ENCODE data around the gene RAB1B. TPM values are rescaled to one million over a fixed set of nuclear protein-coding genes. Genes with fewer than 3 reads are reported as not detected.
A peak's percentile ranks its signal among the peaks of the same experiment; 100 is the strongest.

RAB1B gene
- total RNA-seq, 1 experiment from 2014 or later = 148 TPM

DNA sequence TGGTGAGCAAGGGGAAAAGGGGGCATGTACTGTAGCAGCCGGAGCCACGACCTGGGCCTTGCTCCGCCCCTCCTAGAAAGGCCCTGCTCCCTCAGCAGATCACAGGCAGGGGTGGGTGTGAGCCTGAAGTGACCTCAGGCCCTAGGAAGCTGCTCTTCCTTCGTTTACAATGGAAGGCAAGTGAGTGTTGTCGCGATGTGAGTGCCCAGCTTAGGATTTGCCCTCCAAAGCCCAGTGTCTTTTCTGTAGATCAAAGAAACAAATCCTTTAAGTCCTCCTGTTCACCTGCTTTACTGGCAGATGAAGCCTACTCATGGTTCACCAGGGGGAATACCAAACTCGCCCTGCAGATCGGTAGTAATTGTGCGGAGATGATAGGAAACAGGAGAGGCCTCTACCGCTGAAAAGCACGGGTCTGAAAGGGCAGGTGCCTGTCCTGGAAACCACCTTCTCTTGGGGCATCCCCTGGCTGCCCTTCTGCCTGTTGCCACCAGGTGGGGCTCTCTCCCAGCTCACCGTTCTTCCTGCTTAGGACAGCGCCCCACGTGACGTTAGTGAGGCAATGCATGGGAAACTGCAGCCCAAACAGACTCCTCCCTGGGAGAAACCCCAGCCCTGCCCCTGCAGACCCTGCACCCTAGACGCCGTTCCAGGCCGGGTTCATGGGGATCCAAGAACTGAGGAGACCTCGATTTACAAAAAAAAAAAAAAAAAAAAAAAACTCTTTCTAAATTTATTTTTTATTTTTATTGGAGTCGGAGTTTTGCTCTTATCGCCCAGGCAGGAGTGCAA is 45.9 kb upstream of the RAB1B start:
- intact Hi-C loops (cut with micrococcal nuclease) = loop anchor here (2.0 kb wide), 2 partner anchors 36 to 114 kb away; partner anchors contain the start of gene RIN1
- peaks cover 3 to 4% of the 10 kb centered on the region in 2 experiments; a peak in 1 of 4 replicates for H3K36me3 ChIP-seq (ENCODE audit: control insufficient read depth in 1 of 2, insufficient read depth in 2 of 2, low read length in 2 of 2)
- DNase-seq (ENCODE audit: low read depth, low spot score) = peak; percentile 88
- H3K79me2 ChIP-seq (ENCODE audit: insufficient read depth, low read length) = no peaks in the 10 kb centered on the region
- no peaks in the 10 kb centered on the region for H3K27me3 ChIP-seq (ENCODE audit: insufficient read depth, low read length)
- ChIA-PET CTCF (interaction anchor here (0.9 to 1.7 kb wide), 19 partner anchors 9 to 330 kb away, joined by 3 to 8 read pairs (median 4); partner anchors contain the start of genes RAB1B and YIF1A), POLR2A (interaction anchor here (0.7 kb wide), 1 partner anchor 257 kb away, joined by 5 read pairs; no protein-coding TSS in a partner anchor), RAD21 (ENCODE audit: low non-redundant PET in 1 of 2, low total read pairs in 2 of 2, uncharacterized antibody in 2 of 2, unreplicated experiment in 2 of 2) (no interaction called here)
- no peaks in the 10 kb centered on the region for H3K9me3 ChIP-seq (ENCODE audit: control insufficient read depth in 1 of 2, insufficient read depth in 1 of 2, low read depth in 1 of 2, low read length in 2 of 2)
- H3K4me1 ChIP-seq (ENCODE audit: control insufficient read depth in 1 of 2, insufficient read depth in 2 of 2, low read length in 2 of 2) = peaks cover 0 to 8% of the 10 kb centered on the region in 2 experiments; a peak in 1 of 4 replicates
- H3K9ac ChIP-seq (ENCODE audit: low read length) = 0 out of 2 replicates have a peak overlapping the region, but pooled peaks have one; percentile 3
- H2AFZ ChIP-seq (ENCODE audit: low read depth, low read length, poor library complexity, severe bottlenecking) = no peak overlapping the region
- peak; percentile 95 for TF ChIP-seq RAD21 (IDR thresholded peaks at IDR 0.05; ENCODE audit: low read depth)
- no peak for TF ChIP-seq ZNF274 (IDR thresholded peaks at IDR 0.05; ENCODE audit: low read depth, low read length)
- TF ChIP-seq EZH2 (IDR thresholded peaks at IDR 0.05) = no peak
- TF ChIP-seq, protein P1, sequence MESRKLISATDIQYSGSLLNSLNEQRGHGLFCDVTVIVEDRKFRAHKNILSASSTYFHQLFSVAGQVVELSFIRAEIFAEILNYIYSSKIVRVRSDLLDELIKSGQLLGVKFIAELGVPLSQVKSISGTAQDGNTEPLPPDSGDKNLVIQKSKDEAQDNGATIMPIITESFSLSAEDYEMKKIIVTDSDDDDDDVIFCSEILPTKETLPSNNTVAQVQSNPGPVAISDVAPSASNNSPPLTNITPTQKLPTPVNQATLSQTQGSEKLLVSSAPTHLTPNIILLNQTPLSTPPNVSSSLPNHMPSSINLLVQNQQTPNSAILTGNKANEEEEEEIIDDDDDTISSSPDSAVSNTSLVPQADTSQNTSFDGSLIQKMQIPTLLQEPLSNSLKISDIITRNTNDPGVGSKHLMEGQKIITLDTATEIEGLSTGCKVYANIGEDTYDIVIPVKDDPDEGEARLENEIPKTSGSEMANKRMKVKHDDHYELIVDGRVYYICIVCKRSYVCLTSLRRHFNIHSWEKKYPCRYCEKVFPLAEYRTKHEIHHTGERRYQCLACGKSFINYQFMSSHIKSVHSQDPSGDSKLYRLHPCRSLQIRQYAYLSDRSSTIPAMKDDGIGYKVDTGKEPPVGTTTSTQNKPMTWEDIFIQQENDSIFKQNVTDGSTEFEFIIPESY (IDR thresholded peaks at IDR 0.05; ENCODE audit: extremely low read depth, insufficient replicate concordance, low read length) = no peak
- TF ChIP-seq CTCF (IDR thresholded peaks at IDR 0.05 in 2 of 3, conservative IDR thresholded peaks at IDR 0.05 in 1 of 3; ENCODE audit: borderline replicate concordance in 1 of 3, insufficient read depth in 1 of 3, low read depth in 2 of 3, low read length in 2 of 3) = peak; percentile 99 to 100 (median 100)
- TF ChIP-seq ZFX (IDR thresholded peaks at IDR 0.05) = no peak
- no peak for TF ChIP-seq ATF3 (IDR thresholded peaks at IDR 0.05)
- TF ChIP-seq, protein P2, sequence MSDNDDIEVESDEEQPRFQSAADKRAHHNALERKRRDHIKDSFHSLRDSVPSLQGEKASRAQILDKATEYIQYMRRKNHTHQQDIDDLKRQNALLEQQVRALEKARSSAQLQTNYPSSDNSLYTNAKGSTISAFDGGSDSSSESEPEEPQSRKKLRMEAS (IDR thresholded peaks at IDR 0.05) = peak; percentile 50; the same call in 1 of the 2 replicates
- TF ChIP-seq CEBPB (IDR thresholded peaks at IDR 0.05; ENCODE audit: low read depth) = no peak; the same call in 1 of the 2 replicates
- TF ChIP-seq TCF7L2 (IDR thresholded peaks at IDR 0.05; ENCODE audit: borderline replicate concordance, extremely low read depth, insufficient read depth, insufficient read length) = no peak
- no peak overlapping the region for H3K4me2 ChIP-seq (ENCODE audit: low read length)
- H3K9me2 ChIP-seq (ENCODE audit: insufficient read depth) = no peaks in the 10 kb centered on the region
- no peak overlapping the region for H3K4me3 ChIP-seq (replicated peaks in 1 of 2; ENCODE audit: low read depth in 1 of 2, low read length in 2 of 2)
- no peaks in the 10 kb centered on the region for H4K20me1 ChIP-seq (ENCODE audit: insufficient read depth)
- ATAC-seq = peak; percentile 96
- no peak overlapping the region for H3K27ac ChIP-seq (ENCODE audit: low read depth, low read length)
- no TSS peak for BruUV-seq (replicated peaks)
